Measurements from ENCODE around the gene MORF4L2.

Gene MORF4L2, protein sequence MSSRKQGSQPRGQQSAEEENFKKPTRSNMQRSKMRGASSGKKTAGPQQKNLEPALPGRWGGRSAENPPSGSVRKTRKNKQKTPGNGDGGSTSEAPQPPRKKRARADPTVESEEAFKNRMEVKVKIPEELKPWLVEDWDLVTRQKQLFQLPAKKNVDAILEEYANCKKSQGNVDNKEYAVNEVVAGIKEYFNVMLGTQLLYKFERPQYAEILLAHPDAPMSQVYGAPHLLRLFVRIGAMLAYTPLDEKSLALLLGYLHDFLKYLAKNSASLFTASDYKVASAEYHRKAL

DNA sequence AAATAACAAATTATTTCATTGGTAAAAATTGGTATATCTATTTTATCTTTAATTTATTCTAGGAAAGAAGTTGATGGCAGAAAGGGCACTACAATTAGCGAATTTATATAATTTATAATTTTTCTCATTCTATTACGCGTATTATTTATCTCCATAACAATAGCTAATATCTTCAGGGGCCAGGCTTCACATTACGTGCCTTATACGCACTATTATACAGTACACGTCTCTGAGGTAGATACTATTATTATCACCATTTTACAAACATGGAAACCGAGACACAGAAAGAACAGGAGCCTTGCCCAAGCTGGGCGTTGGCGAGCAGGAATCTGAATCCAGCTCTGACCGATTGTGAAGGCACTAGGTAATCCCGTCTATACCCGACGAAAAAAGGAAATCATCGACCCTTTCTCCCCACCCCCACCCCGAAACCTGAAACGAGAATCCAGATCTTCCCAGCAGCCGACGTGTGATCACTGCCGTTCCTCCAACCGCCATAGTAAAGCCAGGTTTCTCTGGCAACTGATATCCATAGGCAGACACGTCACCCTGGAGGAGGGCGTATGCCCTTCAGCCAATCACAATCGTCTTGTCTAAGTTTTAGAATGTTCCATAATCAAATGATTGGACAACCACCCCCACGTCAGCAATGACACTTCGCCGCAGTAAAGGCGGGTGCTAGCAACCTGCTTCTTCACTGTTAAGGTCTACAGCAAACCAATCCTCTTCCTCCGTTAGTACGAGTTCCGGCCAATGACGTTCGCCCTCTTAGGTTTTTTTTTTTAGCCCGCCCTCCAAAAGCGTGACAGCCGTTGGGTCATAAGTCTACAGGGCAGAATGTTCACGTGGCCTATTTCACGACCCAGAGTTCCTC, at the start of gene MORF4L2:
Gene MORF4L2, minus strand, starts transcription at position 501 of the 874 bp plus-strand sequence. CDS start 9,672 bp downstream, outside the sequence.
- DNase-seq (ENCODE audit: insufficient read length, low spot score) (peak; percentile 51), FAIRE-seq (no peak)

DNA sequence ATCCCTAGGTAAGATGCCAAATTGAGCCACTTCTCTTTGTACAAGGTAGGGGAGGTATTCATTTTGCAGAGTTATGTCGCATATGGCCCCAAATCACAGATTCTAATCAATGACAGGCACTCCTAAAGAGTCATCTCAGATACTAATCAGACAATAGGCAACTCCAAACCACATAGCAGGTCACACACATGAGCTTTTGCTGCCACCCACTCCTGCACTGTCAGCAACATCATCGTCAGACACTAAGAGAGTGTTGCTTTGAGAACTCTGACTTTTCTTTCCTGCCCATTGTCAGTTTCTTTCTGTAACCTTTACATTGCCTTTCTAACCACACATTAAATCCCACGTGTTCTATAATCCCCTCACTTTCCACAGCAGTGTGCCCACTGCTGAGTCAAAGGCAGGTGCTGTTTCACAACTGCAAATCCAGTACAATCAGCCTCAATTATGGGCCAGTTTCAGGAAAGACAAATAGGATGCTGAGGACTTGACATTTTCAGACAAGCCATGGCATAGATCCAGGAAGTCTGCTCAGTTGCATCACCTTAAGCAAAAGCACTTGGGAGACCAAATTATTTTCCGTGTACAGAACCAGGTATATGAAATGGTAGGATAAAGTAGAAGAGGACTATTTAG, 47.7 kb upstream of the MORF4L2 start:
- DNase-seq (ENCODE audit: insufficient read length, low spot score) (no peak), FAIRE-seq (no peak)

DNA sequence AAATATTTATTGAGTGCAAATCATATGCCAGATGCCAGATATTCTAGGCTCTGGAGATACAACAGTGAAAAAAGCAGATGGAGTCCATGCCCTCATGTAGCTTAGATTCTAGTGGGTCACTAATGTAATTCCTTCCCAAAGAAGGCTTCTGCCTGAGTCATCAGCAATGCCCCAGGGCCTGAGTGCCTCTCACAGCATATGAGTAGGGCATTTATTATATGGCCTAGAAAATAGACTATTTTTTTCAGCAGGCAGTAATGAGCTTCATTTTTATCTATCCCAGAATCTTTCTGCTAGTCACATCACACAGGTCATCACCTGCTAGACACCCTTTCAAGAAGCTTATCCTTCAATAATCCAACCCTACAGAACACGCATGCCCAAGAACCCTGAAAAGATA, 46.5 kb upstream of the MORF4L2 start:
- FAIRE-seq (no peak), DNase-seq (ENCODE audit: insufficient read length, low spot score) (no peak)

DNA sequence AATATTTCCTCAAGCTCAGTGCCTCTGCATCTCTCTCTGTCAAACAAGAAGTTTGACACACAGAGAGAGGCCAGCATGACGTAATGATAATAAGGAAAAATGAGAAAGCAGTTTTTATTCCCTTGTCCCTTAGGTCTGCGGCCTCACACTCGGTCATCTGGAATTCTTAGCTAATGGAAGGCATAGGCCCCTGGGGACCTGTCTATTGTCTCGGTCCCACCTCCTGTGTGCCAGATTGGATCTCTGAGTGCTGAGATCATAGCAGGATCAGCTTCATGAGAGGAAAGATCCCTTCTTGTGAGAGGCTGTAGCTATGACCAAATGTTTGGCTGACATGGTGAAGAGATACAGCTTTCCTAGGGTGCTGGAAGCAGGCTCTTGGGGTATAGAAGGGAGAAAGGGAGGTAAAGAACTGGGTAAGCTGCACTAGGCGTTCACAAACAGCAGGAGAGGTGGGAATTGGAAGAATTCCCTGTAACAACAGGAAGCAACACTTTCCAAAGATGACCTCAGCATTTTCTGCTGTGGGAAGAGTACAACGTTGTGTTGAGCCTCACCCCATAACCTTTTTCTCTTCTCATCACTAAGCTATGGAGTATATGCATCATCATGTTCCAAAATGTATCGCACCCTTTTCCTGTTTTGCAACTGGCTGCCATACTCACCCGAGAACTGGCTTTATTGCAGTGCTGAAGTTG, 44.4 kb upstream of the MORF4L2 start:
- FAIRE-seq (no peak), DNase-seq (ENCODE audit: insufficient read length, low spot score) (no peak)

DNA sequence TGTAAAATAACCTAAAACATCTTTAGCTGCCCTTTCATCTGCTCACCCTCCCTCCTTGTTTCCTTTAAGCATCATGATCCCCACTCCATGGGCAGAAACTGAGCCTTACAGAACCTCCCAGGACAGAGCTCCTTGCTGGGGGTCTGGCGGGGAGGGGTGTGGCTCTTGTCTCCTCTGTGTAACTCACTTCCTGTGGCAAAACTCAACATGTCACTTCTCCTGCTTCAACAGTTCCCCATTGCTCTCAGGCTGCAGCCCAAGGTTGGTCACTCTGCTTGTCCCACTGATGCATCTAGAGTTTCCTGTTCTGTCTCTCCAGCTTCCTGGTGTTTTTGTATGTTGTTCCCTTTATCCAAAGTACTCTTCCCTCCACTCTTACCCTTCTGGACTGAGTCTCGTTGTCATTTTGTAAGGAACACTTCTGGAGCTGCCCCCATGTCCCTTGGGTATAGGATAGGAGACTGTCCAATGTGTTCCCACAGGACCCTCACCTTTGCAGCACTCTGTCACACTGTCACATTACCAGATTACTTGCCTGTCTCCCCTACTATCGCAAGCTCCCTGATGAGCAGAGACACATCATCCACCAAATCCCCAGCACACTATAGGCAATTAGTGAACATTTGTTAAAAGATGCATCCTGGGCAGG, 43.8 kb upstream of the MORF4L2 start:
- no peak for DNase-seq (ENCODE audit: insufficient read length, low spot score)
- no peak for FAIRE-seq

DNA sequence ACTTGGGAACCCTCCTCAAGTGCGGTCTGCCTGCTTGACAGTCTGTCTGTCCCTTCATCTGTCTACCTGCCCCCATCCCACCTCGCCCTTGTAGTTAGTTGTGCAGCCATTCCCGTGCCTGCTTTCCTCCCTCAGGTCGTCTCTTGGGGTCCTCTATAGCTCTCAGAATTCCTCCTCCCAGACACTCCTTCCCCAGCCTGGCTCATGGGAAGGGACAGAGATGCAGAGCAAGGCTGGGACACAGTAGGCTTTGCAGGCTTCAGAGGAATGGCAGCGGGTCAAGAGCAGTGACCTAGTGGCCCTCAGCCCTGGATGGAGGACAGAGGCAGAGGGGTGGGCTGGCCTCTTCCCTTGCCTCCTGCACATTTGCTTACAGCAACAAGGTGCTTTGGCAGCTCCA, 42.5 kb upstream of the MORF4L2 start:
- no peak for FAIRE-seq
- no peak for DNase-seq (ENCODE audit: insufficient read length, low spot score)

DNA sequence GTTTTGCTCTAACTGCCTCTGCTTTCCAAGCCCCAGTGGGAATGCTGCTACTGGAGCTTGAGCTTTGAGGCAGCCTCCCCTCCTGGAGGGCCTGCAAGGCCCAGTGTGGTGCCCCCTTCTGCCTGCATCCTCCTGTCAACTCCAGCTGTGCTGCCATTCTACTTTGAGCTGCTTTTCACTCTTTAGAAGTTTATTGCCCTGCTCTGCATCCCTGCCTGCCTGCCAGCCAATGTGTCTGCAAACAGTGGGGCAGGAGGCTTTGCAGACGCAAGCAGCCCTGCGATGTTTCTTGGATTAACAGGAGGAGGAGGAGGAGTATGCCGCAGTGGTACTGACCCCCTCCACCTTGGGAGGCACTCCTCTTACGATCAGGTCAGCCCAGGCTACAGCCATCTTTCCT, 40.6 kb upstream of the MORF4L2 start:
- FAIRE-seq (no peak), DNase-seq (ENCODE audit: insufficient read length, low spot score) (no peak)

DNA sequence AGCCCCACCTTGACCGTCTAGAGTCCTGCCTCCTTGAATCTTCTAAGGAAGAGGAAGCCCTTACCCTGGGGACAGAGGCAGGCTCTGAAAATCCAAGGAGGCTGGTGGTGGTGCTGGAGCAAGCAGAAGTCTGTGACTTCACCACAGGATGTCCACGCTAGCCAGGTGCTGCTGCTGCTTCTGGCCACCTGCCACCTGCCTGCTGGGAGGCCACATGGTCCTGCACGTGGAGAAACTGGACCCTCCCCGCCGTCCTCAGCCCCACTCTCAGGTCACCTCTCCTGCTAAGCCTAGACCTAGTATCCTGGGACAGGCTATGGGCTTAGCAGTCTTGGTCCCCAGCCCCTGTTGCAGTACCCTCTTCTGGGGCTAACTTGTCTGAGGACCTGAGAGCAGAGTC, 40.0 kb upstream of the MORF4L2 start:
- no peak for DNase-seq (ENCODE audit: insufficient read length, low spot score)
- FAIRE-seq = no peak

DNA sequence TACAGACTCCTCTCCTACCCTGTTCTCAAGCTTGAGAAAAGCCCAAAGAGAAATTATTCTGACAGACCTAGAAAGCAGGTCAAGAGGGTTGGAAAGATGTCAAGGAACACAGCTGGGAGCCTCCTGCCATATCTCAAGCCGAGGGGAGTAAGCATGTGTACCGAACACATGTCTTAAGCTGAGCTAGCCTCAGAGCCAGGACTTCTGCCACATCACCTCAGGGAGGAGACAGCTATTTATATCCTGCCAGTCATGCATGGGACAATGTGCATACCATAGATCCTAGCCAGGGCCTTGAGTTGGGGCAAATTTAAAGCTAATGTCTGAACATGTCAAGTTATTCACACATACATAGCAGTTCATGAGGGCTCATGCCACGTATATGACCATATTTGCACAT, 36.0 kb upstream of the MORF4L2 start:
- FAIRE-seq (no peak), DNase-seq (ENCODE audit: insufficient read length, low spot score) (no peak)

DNA sequence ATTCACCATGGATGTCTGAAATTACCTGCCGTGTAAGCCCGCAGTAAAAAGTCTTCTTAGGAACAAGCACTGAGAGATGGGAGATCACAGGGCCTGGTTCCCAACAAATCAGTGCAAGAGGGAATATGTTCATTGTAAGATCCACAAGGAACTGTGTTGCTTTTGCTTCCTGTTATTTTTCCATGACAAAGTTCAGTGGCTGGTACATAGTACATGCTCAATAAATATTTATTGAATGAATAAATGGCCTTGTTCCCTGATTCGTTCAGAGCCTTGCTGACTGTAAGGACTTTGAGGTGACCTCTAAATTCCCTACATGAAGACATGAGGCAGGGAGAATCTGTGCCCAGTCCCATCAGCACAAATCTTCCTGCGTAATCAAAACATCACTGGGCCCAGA, 31.6 kb upstream of the MORF4L2 start:
- DNase-seq (ENCODE audit: insufficient read length, low spot score) = no peak
- FAIRE-seq = no peak

DNA sequence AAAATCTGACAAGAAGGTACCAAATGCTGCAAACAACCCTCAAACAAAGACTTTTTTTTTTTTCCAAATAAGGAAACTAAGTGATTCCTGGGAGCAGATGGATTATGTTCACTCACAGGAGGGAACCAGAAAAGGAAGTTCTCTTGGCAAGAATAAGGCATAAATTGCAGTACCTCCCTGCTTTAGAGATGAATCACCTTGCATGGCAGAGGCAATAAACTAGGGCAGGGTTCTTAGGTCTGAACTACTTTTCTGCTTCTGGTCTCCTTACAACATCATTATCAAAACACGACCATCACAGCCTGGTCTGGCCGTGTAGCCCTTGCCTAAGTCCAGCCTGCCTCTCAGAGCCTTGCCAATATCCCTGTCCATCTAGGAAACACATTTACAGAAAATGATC, 30.5 kb upstream of the MORF4L2 start:
- no peak for DNase-seq (ENCODE audit: insufficient read length, low spot score)
- no peak for FAIRE-seq

DNA sequence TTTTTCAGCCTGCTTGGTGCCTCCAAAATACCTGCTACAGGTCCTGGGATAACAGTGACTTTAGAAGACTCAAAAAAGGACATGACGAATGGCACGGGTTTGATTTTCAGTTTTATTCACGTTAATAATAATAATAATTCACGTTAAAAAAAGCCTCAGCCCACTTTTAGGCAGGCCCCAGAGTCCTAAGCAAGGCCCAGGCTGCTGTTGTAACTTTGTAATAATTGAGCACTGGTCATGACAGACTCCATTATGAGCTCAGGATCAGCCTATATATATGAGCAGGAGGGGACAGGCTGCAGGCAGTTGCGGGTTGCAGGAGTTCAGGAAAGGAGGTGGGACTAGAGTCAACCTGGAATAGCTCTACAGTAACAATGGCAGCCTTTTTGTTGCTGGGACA, 24.1 kb upstream of the MORF4L2 start, which contains the start of gene TMEM31:
Gene TMEM31, plus strand, starts transcription at position 301 of the 400 bp plus-strand sequence. CDS start 1,350 bp downstream, outside the sequence.
- FAIRE-seq (no peak), DNase-seq (ENCODE audit: insufficient read length, low spot score) (no peak)

DNA sequence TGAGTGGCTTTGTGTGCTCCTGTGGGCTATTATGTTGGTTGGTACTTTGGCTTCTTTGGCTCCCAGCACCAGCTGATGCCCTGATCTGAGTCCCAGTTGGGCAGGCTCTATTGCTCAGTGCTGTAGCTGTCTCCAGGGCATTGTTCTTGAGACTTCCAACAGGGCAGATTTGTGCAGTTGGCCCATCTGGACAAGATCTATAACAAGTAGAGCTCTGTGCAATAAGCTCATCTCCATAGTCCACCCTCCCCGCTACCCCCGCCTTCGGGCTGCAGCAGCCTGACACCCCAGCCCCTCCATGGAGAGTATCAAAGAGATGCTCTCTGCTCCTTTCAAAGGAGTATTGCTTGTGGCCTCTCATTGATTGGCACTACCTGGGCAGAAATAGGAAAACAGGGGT, 18.4 kb upstream of the MORF4L2 start:
- DNase-seq (ENCODE audit: insufficient read length, low spot score) (no peak), FAIRE-seq (no peak)

DNA sequence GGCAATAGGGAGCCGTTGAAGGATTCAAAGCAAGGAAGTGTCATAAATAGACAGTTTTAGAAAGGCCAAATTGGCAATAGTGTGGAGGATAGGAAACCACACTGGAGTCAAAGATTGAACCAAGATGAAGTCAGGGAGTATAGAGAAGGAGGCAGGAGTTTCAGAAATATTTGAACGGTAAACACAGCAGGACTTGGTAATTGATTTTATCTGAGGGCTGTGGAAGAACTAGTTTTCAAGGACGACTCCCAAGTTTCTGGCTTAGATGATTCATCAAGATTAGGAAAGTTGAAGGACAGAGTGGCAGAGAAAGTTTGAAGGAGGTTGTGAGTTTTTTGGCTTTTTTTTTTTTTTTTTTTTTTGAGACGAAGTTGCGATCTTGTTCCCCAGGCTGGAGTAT, 12.7 kb upstream of the MORF4L2 start:
- FAIRE-seq (no peak), DNase-seq (ENCODE audit: insufficient read length, low spot score) (no peak)

DNA sequence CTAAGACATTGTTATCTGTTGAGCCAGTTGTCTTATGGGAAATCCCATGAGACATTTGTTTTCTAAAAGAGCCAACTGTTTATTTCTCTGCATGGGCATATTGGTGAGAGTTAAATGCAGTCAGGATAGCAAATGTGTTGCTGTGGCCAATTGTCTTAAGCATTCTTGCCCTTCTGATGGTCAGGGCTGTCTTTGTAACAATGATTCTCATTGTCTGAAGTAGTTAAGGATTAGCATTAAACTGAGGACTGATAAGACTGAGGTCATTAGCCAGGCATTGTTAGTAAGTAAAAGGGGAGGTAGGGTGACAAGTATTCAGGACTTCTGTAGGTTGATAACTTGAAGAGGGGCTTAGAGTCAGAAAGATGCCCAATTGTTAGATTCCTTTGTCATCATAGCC, 11.2 kb upstream of the MORF4L2 start:
- DNase-seq (ENCODE audit: insufficient read length, low spot score) (no peak), FAIRE-seq (no peak)

DNA sequence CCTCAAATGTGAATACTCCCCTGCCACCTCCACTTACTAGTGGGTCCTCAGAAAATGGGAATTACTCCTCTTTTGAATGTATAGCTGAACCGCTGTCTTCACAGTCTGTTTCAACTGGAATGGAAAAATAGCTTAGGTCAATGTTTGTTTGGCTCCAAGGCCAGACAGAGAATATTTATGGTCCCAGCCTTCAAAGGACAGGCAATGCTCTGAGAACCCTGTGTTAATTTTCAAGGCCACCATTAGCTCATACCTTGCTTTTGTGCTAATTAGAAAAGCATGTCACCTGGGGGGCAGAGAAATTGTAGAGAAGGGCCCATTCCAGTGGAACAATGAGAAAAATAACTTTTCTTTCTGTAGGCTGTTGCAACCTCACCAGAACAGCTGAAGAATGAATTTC, 4.6 kb upstream of the MORF4L2 start:
- DNase-seq (ENCODE audit: insufficient read length, low spot score) = no peak
- FAIRE-seq = no peak

DNA sequence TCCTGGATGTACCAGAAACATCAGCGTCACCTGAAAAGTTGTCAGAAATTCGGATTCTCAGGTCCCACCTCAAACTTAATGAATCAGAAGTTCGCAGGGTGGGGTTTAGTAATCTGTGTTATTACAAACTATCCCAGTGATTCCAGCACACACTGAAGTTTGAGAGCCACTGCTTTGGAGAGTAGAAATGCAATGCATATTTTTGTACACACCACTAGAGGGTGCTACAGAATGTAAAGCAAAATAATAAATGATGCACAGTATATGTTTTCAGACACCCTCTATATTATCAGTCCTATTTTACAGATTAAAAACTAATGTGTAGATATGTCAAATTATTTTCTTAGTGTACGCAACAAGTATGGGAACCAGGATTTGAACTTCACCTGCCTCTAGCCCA, 2.4 kb upstream of the MORF4L2 start:
- no peak for FAIRE-seq
- no peak for DNase-seq (ENCODE audit: insufficient read length, low spot score)

DNA sequence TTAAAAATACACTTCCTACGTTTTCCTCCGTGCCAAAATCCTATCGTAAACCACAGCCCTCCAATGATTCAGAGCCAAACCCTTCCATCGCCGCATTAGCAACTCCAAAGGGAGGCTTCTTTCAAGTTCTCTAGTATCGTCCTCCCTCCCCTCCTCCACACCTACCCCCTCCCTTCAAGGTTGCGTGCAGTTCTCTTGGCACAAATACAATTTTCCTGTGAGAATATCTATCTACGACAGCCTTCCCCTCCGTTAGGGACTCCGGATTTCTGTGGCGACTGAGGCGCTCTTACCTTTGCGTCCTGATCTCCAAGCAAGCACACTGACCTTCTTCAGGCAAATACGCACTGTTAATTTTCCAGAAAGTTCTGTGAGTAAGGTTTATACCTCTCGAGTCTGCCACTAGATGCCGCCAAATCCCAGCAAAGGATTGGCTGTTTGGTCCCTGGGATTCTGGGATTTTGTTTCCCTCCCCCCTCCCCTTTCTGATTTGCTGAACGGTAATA, 1.2 kb upstream of the MORF4L2 start:
- peak; percentile 12 for DNase-seq (ENCODE audit: insufficient read length, low spot score)
- no peak for FAIRE-seq

DNA sequence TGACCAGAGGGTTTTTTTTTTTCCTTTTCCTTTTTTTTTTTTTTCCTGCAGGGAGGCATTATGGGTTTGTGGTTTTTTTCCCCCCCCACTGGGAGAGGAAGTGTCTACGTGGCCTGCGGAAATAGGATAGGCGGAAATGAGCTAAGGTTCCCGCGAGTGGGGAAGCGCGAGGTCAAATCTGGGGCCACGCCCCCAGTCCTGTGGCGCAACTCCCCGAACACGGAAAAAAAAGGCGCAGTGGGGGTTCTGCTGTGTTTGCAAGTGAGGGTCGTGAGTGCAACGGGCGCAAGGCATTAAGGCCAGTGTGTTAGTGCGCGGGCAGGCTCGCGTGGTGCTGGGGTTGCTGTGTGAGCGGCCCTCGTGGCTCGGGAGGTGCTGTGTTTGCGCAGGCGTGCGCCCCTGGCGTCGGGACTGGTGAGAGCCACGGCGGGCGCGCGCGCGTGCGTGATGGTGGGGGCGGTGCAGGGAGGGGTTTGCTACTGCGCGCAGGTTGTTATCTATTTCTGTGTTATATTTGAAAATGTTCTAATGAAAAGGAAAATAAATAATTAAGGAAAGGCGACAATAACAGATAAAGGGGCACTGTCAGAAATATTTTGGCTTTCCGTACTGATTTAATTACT, 685 bp upstream of the MORF4L2 start:
- DNase-seq (ENCODE audit: insufficient read length, low spot score) = peak; percentile 18

DNA sequence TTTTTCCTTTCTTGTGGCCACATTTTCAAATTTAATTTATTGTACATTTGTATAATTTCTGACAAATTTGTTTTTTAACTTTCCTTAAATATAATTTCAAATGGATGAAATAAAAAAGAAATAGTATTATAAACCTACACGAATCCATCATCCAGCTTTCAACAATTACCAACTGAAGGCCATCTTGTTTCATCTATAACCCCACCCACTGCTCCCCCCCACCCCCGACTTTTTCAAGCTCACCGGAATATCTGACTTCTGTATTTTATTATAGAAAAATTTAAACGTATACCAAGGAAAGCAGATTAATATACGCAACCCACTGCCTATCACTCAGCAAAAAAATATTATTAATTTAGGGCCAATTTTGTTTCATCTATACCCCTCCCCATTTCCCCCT, 1.1 kb downstream of the MORF4L2 start:
- FAIRE-seq (no peak), DNase-seq (ENCODE audit: insufficient read length, low spot score) (no peak)

More for the DNA sequence above, 685 bp upstream of the MORF4L2 start:
- FAIRE-seq = no peak

All from HTR-8/SVneo (cell line).